Measurements from ENCODE around the gene SNX20. TPM values are rescaled to one million over a fixed set of nuclear protein-coding genes. Genes with fewer than 3 reads are reported as not detected.

Gene SNX20
- total and polyA plus RNA-seq, 10 of the 15 experiments (the other 5 are each of a cell fraction or from before 2014, with no cell fraction given): 4.6 to 30.8 (median 21.9) TPM

GRCh38 chr16:50677351-50677750, 3.8 kb downstream of the SNX20 start:
- intact Hi-C loops (cut with micrococcal nuclease; ENCODE audit: unreplicated experiment) (no loop called here), in situ Hi-C loops (cut with MboI) (no loop called here)
- BruUV-seq (replicated peaks): no TSS peak
- Histone ChIP-seq H3K36me3 (ENCODE audit: control insufficient read depth in 2 of 2, insufficient read depth in 2 of 2, low read length in 1 of 2) (peaks cover 11 to 25% of the 10 kb centered on the region in 2 experiments), H3K27me3 (replicated peaks in 1 of 2; ENCODE audit: control insufficient read depth in 2 of 2, insufficient read depth in 2 of 2, low read length in 1 of 2) (no peaks in the 10 kb centered on the region), H3K9me3 (replicated peaks; ENCODE audit: control insufficient read depth, insufficient read depth, low read length) (peaks cover 15% of the 10 kb centered on the region), H4K20me1 (ENCODE audit: control insufficient read depth, insufficient read depth) (no peaks in the 10 kb centered on the region), H3K79me2 (ENCODE audit: control insufficient read depth, insufficient read depth, low read length) (peaks cover 43% of the 10 kb centered on the region), H3K27ac (ENCODE audit: control insufficient read depth, insufficient read depth) (no peak overlapping the region), H3K9ac (ENCODE audit: control insufficient read depth, insufficient read depth, low read length) (no peak overlapping the region), H3K4me3 (no peak overlapping the region), H3K4me1 (ENCODE audit: control insufficient read depth, insufficient read depth, low read length) (peaks cover 12% of the 10 kb centered on the region), H2AFZ (ENCODE audit: control insufficient read depth, low read depth, low read length) (no peak overlapping the region), H3K4me2 (ENCODE audit: control insufficient read depth, insufficient read depth) (no peak overlapping the region)
- ChIA-PET CTCF (interaction anchor here (0.7 to 20.9 kb wide), 13 partner anchors 10 to 132 kb away, joined by 3 to 636 read pairs (median 4); no protein-coding TSS in a partner anchor), RAD21 (ENCODE audit: unreplicated experiment) (interaction anchor here (1.0 to 29.0 kb wide), 3 partner anchors 8 to 70 kb away, joined by 3 to 578 read pairs (median 78); partner anchors contain the start of gene CYLD), POLR2A (interaction anchor here (1.2 to 5.2 kb wide), 5 partner anchors 19 to 67 kb away, joined by 3 to 42 read pairs (median 6); no protein-coding TSS in a partner anchor), SMC1A (ENCODE audit: uncharacterized antibody, unreplicated experiment) (interaction anchor here (0.6 to 24.8 kb wide), 5 partner anchors 11 to 464 kb away, joined by 3 to 600 read pairs (median 112); partner anchors contain the start of genes CYLD and NOD2)
- ATAC-seq (no peak), DNase-seq (ENCODE audit: low read depth, low spot score) (no peak), FAIRE-seq (no peak)
- 79% methylated on average over 7 of the region's 7 CpGs for whole genome bisulfite sequencing (ENCODE audit: insufficient coverage, insufficient replicate concordance, low lambda C conversion rate, missing lambda C conversion rate)
- TF ChIP-seq SUPT20H (IDR thresholded peaks at IDR 0.05; ENCODE audit: borderline replicate concordance, control insufficient read depth, low read depth, low read length) (no peak), PBX3 (IDR thresholded peaks at IDR 0.05; ENCODE audit: insufficient replicate concordance, low read depth, low read length) (no peak), RAD21 (IDR thresholded peaks at IDR 0.05; ENCODE audit: insufficient read depth, low read depth, low read length) (0 out of 2 replicates have a peak, but pooled peaks have one; percentile 12), RB1 (IDR thresholded peaks at IDR 0.05; ENCODE audit: borderline replicate concordance) (no peak), TBL1XR1 (IDR thresholded peaks at IDR 0.05; ENCODE audit: low read depth, low read length) (no peak), SP1 (IDR thresholded peaks at IDR 0.05; ENCODE audit: low read depth, low read length) (no peak), NBN (IDR thresholded peaks at IDR 0.05) (no peak), SPI1 (IDR thresholded peaks at IDR 0.05; ENCODE audit: borderline replicate concordance, insufficient read depth, low read depth, low read length) (no peak), ASH2L (IDR thresholded peaks at IDR 0.05; ENCODE audit: borderline replicate concordance, low read depth) (no peak), SRF (IDR thresholded peaks at IDR 0.05; ENCODE audit: low read depth in 2 of 2, low read length in 2 of 2) (no peak), EP300 (IDR thresholded peaks at IDR 0.05; ENCODE audit: borderline replicate concordance in 1 of 2, control insufficient read depth in 1 of 2, low read depth in 2 of 2, low read length in 2 of 2) (no peak), KLF5 (IDR thresholded peaks at IDR 0.05; ENCODE audit: partially characterized antibody) (no peak), ZNF687 (IDR thresholded peaks at IDR 0.05) (no peak), RUNX3 (IDR thresholded peaks at IDR 0.05; ENCODE audit: low read length) (no peak), CREB1 (IDR thresholded peaks at IDR 0.05; ENCODE audit: low read depth) (no peak), CTCF (IDR thresholded peaks at IDR 0.05 in 2 of 3, conservative IDR thresholded peaks at IDR 0.05 in 1 of 3; ENCODE audit: control insufficient read depth in 2 of 3, extremely low read depth in 1 of 3, insufficient read depth in 1 of 3, low read depth in 3 of 3, low read length in 3 of 3) (peak; percentile 34 to 64 (median 62)), JUNB (IDR thresholded peaks at IDR 0.05) (no peak), KAT2A (conservative IDR thresholded peaks at IDR 0.05; ENCODE audit: control insufficient read depth, low read depth, low read length) (no peak)

All from GM12878 (cell line).